ENCODE results near the gene LTBR. TPM values are rescaled to one million over a fixed set of nuclear protein-coding genes. Genes with fewer than 3 reads are reported as not detected.

Gene LTBR
- total and polyA plus RNA-seq, 2 of the 4 experiments (the other 2 are of a cell fraction), result 19.7 to 62.5 TPM

- Histone ChIP-seq H2AFZ (replicated peaks; ENCODE audit: low read length, poor library complexity) (no peak overlapping the region), H3K27me3 (ENCODE audit: control insufficient read depth, insufficient read depth, low read length) (no peaks in the 10 kb centered on the region), H3K4me3 (ENCODE audit: insufficient read depth, low read depth, low read length) (no peak overlapping the region), H2BK120ac (ENCODE audit: low read depth, low read length) (no peak overlapping the region), H2BK15ac (ENCODE audit: low read depth, low read length) (no peak overlapping the region), H2BK5ac (ENCODE audit: low read depth, low read length, poor library complexity, severe bottlenecking) (no peak overlapping the region), H4K20me1 (ENCODE audit: insufficient read depth, low read length) (0 out of 2 replicates have a peak, but pooled peaks cover 3% of the 10 kb centered on the region), H3K9me1 (ENCODE audit: insufficient read depth, low read length) (peaks cover 16% of the 10 kb centered on the region; the same call in 1 of the 2 replicates), H3K36me3 (ENCODE audit: control insufficient read depth, insufficient read depth, low read length) (peaks cover 48% of the 10 kb centered on the region), H3K9ac (ENCODE audit: low read depth, low read length) (no peak overlapping the region), H2AK9ac (replicated peaks; ENCODE audit: low read depth, low read length, poor library complexity) (no peak overlapping the region), H2BK20ac (ENCODE audit: low read depth, low read length) (no peak overlapping the region), H3K56ac (ENCODE audit: extremely low read depth, insufficient read depth, low read length) (no peak overlapping the region), H3K4me1 (ENCODE audit: control insufficient read depth, insufficient read depth, low read length) (no peaks in the 10 kb centered on the region), H3K23ac (ENCODE audit: low read depth, low read length) (no peak overlapping the region), H3K79me1 (ENCODE audit: low read depth in 1 of 2, low read length in 2 of 2) (peaks cover 2 to 17% of the 10 kb centered on the region in 2 experiments; a peak in 2 of 4 replicates), H4K8ac (ENCODE audit: low read depth in 2 of 2, low read length in 2 of 2) (no peak overlapping the region), H3K18ac (ENCODE audit: low read depth, low read length) (no peak overlapping the region), H4K91ac (ENCODE audit: insufficient read depth, low read depth, low read length) (no peak overlapping the region), H2AK5ac (ENCODE audit: low read depth, low read length) (no peak overlapping the region), H4K5ac (ENCODE audit: low read depth, low read length) (no peak overlapping the region), H3K4ac (ENCODE audit: low read depth, low read length) (no peak overlapping the region), H3K4me2 (ENCODE audit: low read depth, low read length) (no peak overlapping the region), H3K14ac (replicated peaks; ENCODE audit: low read depth, low read length) (no peak overlapping the region), H3K9me3 (ENCODE audit: control insufficient read depth, insufficient read depth, low read length) (no peaks in the 10 kb centered on the region), H3K27ac (ENCODE audit: insufficient read depth, low read length) (no peak overlapping the region)
- intact Hi-C loops (cut with micrococcal nuclease), result no loop called here
- dilution Hi-C loops (cut with HindIII; ENCODE audit: low sequenced_read_pairs, unreplicated experiment), result no loop called here
- ChIA-PET POLR2A (ENCODE audit: unreplicated experiment) (interaction anchor here (0.9 kb wide), 1 partner anchor 9 kb away, joined by 3 read pairs; the partner anchor contains the start of gene LTBR), CTCF (no interaction called here)
- no peak for TF ChIP-seq MAZ (IDR thresholded peaks at IDR 0.05; ENCODE audit: borderline replicate concordance, low read depth, low read length)
- TF ChIP-seq FOS (IDR thresholded peaks at IDR 0.05; ENCODE audit: low read depth, low read length), result no peak
- no peak for TF ChIP-seq USF2 (IDR thresholded peaks at IDR 0.05; ENCODE audit: low read depth, low read length)
- TF ChIP-seq CTCF (conservative IDR thresholded peaks at IDR 0.05; ENCODE audit: low read depth, low read length), result no peak
- no peak for TF ChIP-seq ELK1 (IDR thresholded peaks at IDR 0.05; ENCODE audit: borderline replicate concordance, low read depth, low read length)
- no peak for TF ChIP-seq RFX5 (IDR thresholded peaks at IDR 0.05; ENCODE audit: low read depth, low read length)
- TF ChIP-seq RCOR1 (IDR thresholded peaks at IDR 0.05; ENCODE audit: insufficient replicate concordance, low read length), result no peak
- no peak for TF ChIP-seq MAFK (IDR thresholded peaks at IDR 0.05; ENCODE audit: low read depth, low read length)
- no peak for TF ChIP-seq MXI1 (IDR thresholded peaks at IDR 0.05; ENCODE audit: borderline replicate concordance, low read depth, low read length)
- in situ Hi-C loops (cut with MboI; ENCODE audit: low sequenced_read_pairs), result no loop called here
- BruUV-seq (replicated peaks), result no TSS peak
- DNase-seq, result no peak
- 78% methylated on average over 2 of the region's 7 CpGs; no CpG with 5 or more reads in 1 of the 2 experiments for WGBS, 2 experiments (ENCODE audit: extremely low coverage in 2 of 2, insufficient read length in 1 of 2)
- ATAC-seq (ENCODE audit: low read depth), result no peak
Measured at GRCh38 chr12:6393109-6393508, 9.1 kb downstream of the LTBR start.
